Dermis microvascular lymphatic vessel endothelial cell (primary cell): Measurements from ENCODE around the gene RABEP1. TPM values are rescaled to one million over a fixed set of nuclear protein-coding genes. Genes with fewer than 3 reads are reported as not detected.
"Not testable (repeated sequence)": the region's sequence is repeated elsewhere in the genome, so short reads cannot be mapped to it uniquely, and the experiment has no call there.

Source experiments
- DNase-seq, 2 donors: peaks; one replicate each; pipeline versions ENCODE4 v3.0.0 to v3.0.0-alpha.2; 2010; ENCODE audit warnings: low read depth in 2 of 2
- total RNA-seq: library from RNA; depleted of rRNA; stranded (reverse); fragments of >200 nt; gene quantifications from 2 replicates; pipeline ENCODE4 v1.2.1, GENCODE V29; 2014

The RABEP1 gene
- total RNA-seq, result 28.2 and 32.2 TPM in 2 replicates

GRCh38 chr17:5281814-5282641 lies at the start of gene RABEP1:
TSS of gene RABEP1 (plus strand) at chr17:5282284. CDS start at chr17:5282487, 203 bp downstream.
- peak; percentile 76 to 93 for DNase-seq

GRCh38 chr17:5233492-5233891 lies 48.6 kb upstream of the RABEP1 start:
- not testable (repeated sequence) for DNase-seq

- DNase-seq, result no peak
Observed at GRCh38 chr17:5234645-5235576, 47.2 kb upstream of the RABEP1 start, which contains the start of gene SCIMP. TSS of gene SCIMP (minus strand) at chr17:5234860. CDS start at chr17:5234755, 105 bp downstream.

GRCh38 chr17:5236938-5237540 lies 45.0 kb upstream of the RABEP1 start:
- no peak for DNase-seq

- peak; percentile 16 to 61 for DNase-seq
Observed at GRCh38 chr17:5237541-5238016, 44.5 kb upstream of the RABEP1 start.

- no peak for DNase-seq
Observed at GRCh38 chr17:5238333-5238732, 43.8 kb upstream of the RABEP1 start.

- DNase-seq, result not testable (repeated sequence)
Observed at GRCh38 chr17:5239769-5240168, 42.3 kb upstream of the RABEP1 start.

GRCh38 chr17:5241861-5242671 lies 40.0 kb upstream of the RABEP1 start:
- no peak for DNase-seq

- no peak for DNase-seq
Observed at GRCh38 chr17:5247621-5248020, 34.5 kb upstream of the RABEP1 start.

- DNase-seq, result no peak
Observed at GRCh38 chr17:5248821-5249479, 33.1 kb upstream of the RABEP1 start.

- DNase-seq, result peak; percentile 61 to 71
Observed at GRCh38 chr17:5249615-5250014, 32.5 kb upstream of the RABEP1 start.

GRCh38 chr17:5254414-5254813 lies 27.7 kb upstream of the RABEP1 start:
- no peak for DNase-seq

GRCh38 chr17:5254903-5255521 lies 27.1 kb upstream of the RABEP1 start:
- DNase-seq, result no peak

GRCh38 chr17:5257124-5257523 lies 25.0 kb upstream of the RABEP1 start:
- no peak for DNase-seq

- no peak for DNase-seq
Observed at GRCh38 chr17:5260542-5260941, 21.5 kb upstream of the RABEP1 start.

GRCh38 chr17:5262416-5262991 lies 19.6 kb upstream of the RABEP1 start:
- no peak for DNase-seq

- DNase-seq, result no peak
Observed at GRCh38 chr17:5263441-5263840, 18.6 kb upstream of the RABEP1 start.

GRCh38 chr17:5264893-5265292 lies 17.2 kb upstream of the RABEP1 start:
- no peak for DNase-seq

GRCh38 chr17:5269241-5269960 lies 12.7 kb upstream of the RABEP1 start:
- no peak for DNase-seq
